ENCODE measurements around the gene POT1. TPM values are rescaled to one million over a fixed set of nuclear protein-coding genes. Genes with fewer than 3 reads are reported as not detected.

Gene POT1
- total RNA-seq, 1 experiment from 2014 or later: 20.9 TPM

DNA sequence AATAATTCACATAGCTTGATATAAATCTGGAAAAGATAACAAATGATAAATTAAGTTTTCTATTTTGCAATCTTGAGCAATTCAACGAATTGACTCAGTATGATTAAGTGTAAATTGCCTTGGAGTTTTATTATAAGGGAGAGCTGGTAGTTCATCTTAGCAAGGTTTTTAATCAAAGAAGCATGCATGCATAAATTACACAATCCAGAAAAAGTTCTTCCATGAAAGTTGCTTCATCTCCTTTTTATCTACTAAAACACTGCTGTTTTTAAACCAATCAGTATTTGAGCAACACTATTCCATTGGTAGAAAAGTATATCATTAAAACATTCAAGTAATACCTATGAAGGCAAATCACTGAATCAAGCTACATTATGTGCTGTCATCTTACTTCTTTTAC is 47.6 kb downstream of the POT1 start:
- no TSS peak for BruUV-seq (replicated peaks)
- no peak for DNase-seq (ENCODE audit: low read depth, low spot score)
- Histone ChIP-seq H3K27me3 (ENCODE audit: control insufficient read depth, insufficient read depth, low read length) (no peaks in the 10 kb centered on the region), H3K27ac (ENCODE audit: low read length) (no peak overlapping the region), H3K36me3 (ENCODE audit: control insufficient read depth, insufficient read depth, low read length) (no peaks in the 10 kb centered on the region; the same call in 1 of the 2 replicates), H3K4me3 (ENCODE audit: low read depth in 2 of 2, low read length in 2 of 2) (no peak overlapping the region), H3K4me1 (ENCODE audit: control insufficient read depth, insufficient read depth, low read length) (no peaks in the 10 kb centered on the region), H3K9me3 (ENCODE audit: control insufficient read depth, insufficient read depth, low read depth, low read length) (no peaks in the 10 kb centered on the region)
- ChIA-PET CTCF (no interaction called here), POLR2A (no interaction called here)
- TF ChIP-seq POLR2AphosphoS5 (IDR thresholded peaks at IDR 0.05; ENCODE audit: low read depth, low read length) (no peak), TCF7L2 (IDR thresholded peaks at IDR 0.05; ENCODE audit: low read depth, low read length) (no peak), REST (IDR thresholded peaks at IDR 0.05; ENCODE audit: insufficient read depth in 1 of 2, low read depth in 2 of 2, low read length in 1 of 2) (no peak), SIN3A (IDR thresholded peaks at IDR 0.05; ENCODE audit: borderline replicate concordance, insufficient read depth, low read depth, low read length) (no peak), CTCF (IDR thresholded peaks at IDR 0.05) (no peak)
- intact Hi-C loops (cut with micrococcal nuclease; ENCODE audit: unreplicated experiment) (no loop called here), in situ Hi-C loops (cut with HindIII; ENCODE audit: low pct_unique_long_range_greater_than_20kb, low sequenced_read_pairs) (no loop called here)
- ATAC-seq: no peak

GRCh38 chr7:124879771-124880170 is 49.9 kb downstream of the POT1 start:
- H3K27ac ChIP-seq (ENCODE audit: low read length): no peak overlapping the region
- no peaks in the 10 kb centered on the region; the same call in 1 of the 2 replicates for H3K36me3 ChIP-seq (ENCODE audit: control insufficient read depth, insufficient read depth, low read length)
- POLR2A ChIA-PET: no interaction called here
- BruUV-seq (replicated peaks): no TSS peak
- H3K27me3 ChIP-seq (ENCODE audit: control insufficient read depth, insufficient read depth, low read length): no peaks in the 10 kb centered on the region
- CTCF ChIA-PET: no interaction called here
- ATAC-seq (no peak), DNase-seq (ENCODE audit: low read depth, low spot score) (no peak)
- H3K4me3 ChIP-seq (ENCODE audit: low read depth in 2 of 2, low read length in 2 of 2): no peak overlapping the region
- H3K4me1 ChIP-seq (ENCODE audit: control insufficient read depth, insufficient read depth, low read length): no peaks in the 10 kb centered on the region
- TF ChIP-seq POLR2AphosphoS5 (IDR thresholded peaks at IDR 0.05; ENCODE audit: low read depth, low read length): no peak
- TF ChIP-seq CTCF (IDR thresholded peaks at IDR 0.05): no peak
- no peak for TF ChIP-seq TCF7L2 (IDR thresholded peaks at IDR 0.05; ENCODE audit: low read depth, low read length)
- no peak for TF ChIP-seq SIN3A (IDR thresholded peaks at IDR 0.05; ENCODE audit: borderline replicate concordance, insufficient read depth, low read depth, low read length)
- no peak for TF ChIP-seq REST (IDR thresholded peaks at IDR 0.05; ENCODE audit: insufficient read depth in 1 of 2, low read depth in 2 of 2, low read length in 1 of 2)
- intact Hi-C loops (cut with micrococcal nuclease; ENCODE audit: unreplicated experiment) (no loop called here), in situ Hi-C loops (cut with HindIII; ENCODE audit: low pct_unique_long_range_greater_than_20kb, low sequenced_read_pairs) (no loop called here)
- H3K9me3 ChIP-seq (ENCODE audit: control insufficient read depth, insufficient read depth, low read depth, low read length): no peaks in the 10 kb centered on the region

All from Panc1 (cell line).